Astrocyte of the spinal cord (primary cell): ENCODE results near the gene DDX41.
"Not testable (repeated sequence)": the region's sequence is repeated elsewhere in the genome, so short reads cannot be mapped to it uniquely, and the experiment has no call there.

ENCODE experiments used
- DNase-seq: peaks from one replicate; pipeline ENCODE4 v3.0.0; 2011; ENCODE audit warnings: low read depth, low spot score
- H3K4me3 ChIP-seq: 2 replicates; pipeline ENCODE4 v1.5.1; 2011; ENCODE audit warnings: low read depth, mild to moderate bottlenecking, low read length, moderate library complexity
- in situ Hi-C: cut with HindIII; loops from 2 replicates; pipeline ENCODE4 v1.10.0; 2017; ENCODE audit warnings: low sequenced_read_pairs
- TF ChIP-seq, protein P1 (sequence below): IDR thresholded peaks from 2 replicates; pipeline ENCODE4 v1.5.1; 2012; ENCODE audit warnings: low read depth, mild to moderate bottlenecking, low read length, inconsistent platforms

DDX41 gene

DNA sequence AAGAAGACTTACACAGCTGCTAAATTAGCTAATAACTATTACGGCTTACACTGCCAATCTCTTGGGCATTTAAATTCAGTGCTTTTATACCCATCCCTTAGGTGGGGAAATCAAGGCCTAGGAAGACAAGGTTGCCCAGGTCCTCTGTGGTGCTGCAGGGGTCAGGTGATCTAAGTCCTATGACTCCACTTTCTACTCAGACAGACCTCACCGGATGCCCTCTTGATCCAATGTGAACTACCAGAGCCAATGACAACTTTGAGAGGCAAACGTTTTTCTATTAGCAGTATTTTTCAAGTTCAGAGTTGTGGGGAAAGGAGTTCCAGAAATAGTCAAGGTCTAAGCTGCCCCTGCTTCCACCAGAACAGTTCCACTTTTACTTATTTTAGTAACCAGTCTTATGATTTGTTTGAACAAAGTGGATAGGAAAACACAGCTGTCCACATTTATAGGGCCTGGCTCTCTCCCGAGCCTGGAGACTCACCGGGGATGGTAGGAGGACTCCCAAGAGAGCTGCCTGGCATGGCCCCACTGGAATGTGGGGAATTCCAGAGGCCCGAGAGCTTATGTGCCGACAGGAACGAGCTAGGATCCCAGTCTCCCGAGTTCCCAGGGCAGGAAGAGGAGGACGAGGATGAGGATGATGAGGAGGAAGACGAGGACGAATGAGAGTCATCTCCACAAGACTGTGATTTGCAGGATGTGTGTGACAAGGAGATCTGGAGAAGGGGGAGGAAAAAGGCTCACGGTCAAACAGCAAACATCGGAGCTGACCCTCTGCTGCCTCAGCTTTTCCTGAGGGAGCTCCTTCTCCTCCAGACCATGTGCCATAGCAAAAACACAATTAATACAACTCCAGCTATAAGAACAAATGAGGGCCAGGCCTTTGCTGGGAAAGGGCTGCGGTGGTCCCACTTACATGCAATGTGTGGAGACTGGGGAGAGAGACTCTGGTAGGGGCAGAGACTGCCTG is 20.9 kb upstream of the DDX41 start:
- H3K4me3 ChIP-seq = no peak overlapping the region
- TF ChIP-seq, protein P1, sequence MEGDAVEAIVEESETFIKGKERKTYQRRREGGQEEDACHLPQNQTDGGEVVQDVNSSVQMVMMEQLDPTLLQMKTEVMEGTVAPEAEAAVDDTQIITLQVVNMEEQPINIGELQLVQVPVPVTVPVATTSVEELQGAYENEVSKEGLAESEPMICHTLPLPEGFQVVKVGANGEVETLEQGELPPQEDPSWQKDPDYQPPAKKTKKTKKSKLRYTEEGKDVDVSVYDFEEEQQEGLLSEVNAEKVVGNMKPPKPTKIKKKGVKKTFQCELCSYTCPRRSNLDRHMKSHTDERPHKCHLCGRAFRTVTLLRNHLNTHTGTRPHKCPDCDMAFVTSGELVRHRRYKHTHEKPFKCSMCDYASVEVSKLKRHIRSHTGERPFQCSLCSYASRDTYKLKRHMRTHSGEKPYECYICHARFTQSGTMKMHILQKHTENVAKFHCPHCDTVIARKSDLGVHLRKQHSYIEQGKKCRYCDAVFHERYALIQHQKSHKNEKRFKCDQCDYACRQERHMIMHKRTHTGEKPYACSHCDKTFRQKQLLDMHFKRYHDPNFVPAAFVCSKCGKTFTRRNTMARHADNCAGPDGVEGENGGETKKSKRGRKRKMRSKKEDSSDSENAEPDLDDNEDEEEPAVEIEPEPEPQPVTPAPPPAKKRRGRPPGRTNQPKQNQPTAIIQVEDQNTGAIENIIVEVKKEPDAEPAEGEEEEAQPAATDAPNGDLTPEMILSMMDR = no peak
- peak; percentile 67 for DNase-seq
- in situ Hi-C loops = no loop called here

DNA sequence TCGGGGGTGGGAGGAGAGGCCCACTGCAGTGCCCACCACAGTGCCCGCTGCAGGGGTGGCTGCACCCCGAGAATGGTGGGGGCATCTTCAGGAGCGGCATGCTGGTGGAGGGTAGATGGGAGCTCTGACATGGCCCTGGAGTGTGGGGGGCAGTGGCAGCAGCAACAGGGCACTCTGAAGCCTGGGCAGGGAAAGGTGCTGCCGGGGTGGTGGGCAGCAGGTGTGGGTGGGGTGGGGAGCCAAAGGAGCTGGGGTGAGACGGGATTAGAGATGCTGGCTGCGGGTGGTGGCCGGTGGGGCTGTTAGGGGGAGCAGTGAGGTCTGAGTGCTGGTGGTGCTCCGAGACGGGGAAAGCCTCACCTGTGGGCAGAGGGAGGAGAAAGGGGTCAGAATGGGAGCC is 19.6 kb upstream of the DDX41 start:
- no peak overlapping the region for H3K4me3 ChIP-seq
- DNase-seq = no peak
- in situ Hi-C loops = no loop called here
- TF ChIP-seq, protein P1 = no peak

DNA sequence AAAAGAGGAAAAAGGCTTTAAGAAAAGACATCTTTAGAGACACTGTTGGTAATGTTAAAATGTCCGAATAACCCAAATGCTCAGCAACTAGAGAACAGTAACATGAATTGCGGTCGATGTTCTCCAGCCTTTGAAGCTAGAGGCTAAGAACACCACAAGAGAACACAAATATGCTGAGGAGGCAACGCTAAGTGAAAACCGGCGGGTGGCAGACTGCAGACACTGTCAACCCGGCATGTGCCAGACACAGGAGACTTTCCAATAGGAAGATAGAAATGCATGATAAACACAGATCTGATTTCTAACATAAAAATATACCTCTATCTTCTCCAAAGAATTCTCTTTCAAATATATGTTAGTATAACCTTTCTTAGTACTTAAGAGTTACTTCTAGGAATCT is 18.4 kb upstream of the DDX41 start:
- DNase-seq = no peak
- TF ChIP-seq, protein P1 = no peak
- no peak overlapping the region for H3K4me3 ChIP-seq
- in situ Hi-C loops = no loop called here

DNA sequence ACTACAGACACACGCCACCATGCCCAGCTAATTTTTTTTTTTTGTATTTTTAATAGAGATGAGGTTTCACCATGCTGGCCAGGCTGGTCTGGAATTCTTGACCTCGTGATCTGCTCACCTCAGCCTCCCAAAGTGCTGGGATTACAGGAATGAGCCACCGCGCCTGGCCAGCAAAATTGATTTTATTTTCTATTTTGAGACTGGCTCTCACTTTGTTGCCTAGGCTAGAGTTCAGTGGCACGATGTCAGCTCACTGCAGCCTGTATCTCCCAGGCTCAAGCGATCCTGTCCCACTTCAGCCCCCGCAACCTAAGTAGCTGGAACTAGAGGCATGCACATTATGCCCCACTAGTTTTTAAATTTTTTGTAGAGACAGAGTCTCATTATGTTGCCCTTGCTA is 17.7 kb upstream of the DDX41 start:
- in situ Hi-C loops, DNase-seq, H3K4me3 ChIP-seq: not testable (repeated sequence)

DNA sequence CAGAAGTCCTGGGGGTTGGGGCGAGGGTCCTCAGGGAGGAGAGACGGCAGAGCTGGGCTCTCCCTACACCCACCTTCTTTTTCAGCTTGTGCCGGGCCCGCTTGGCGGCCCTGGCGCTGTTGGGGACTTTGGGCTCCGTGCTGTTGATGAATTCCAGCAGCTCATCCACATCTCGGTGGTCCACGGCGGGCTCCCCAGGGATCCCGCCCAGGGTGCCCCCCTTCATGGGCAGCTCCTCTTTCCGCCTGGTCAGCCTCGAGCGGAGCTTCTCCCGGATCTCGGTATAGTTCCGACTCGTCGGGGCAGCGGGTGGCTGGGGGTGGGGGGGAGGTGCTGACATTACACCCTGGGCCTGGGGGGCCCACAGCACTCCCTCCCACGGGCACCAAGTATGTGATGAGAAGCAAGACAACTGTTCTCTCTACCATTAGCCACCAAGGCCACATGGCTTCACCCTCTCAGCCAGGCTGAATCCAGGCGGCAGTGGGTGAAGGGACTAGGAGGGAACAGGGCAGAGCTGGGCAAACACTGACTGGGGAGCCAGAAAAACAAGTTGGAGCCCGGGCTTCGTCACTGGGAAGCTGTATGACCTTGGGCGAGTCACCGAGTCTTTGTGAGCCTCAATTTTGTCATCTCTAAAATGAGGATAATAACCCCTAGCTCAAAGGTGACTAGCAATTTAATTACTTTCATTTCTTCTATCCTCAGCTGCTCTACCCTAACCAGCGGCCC is 14.6 kb upstream of the DDX41 start:
- TF ChIP-seq, protein P1 = no peak
- H3K4me3 ChIP-seq = no peak overlapping the region

DNA sequence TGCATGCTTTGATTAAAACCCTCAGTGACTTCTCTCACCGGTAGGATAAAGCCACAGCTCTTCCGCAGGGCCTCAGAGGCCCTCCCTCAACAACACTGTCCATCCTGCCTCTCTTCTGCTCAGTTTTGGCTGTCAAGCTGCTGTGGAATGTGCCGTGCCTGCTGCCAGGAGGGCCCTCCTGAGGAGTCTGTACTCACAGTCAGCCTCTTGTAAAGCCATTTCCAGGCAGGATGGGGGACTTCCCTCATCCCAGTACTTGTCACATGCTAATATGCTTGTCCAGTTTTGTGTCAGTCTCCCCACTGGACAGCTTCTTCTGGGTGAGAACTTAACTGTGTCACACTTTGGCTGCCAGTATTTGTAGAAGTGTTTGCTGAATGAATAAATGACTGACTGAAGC is 13.9 kb upstream of the DDX41 start:
- TF ChIP-seq, protein P1 = no peak
- H3K4me3 ChIP-seq = no peak overlapping the region
- no peak for DNase-seq
- in situ Hi-C loops = no loop called here

More for the DNA sequence above, 14.6 kb upstream of the DDX41 start:
- in situ Hi-C loops = no loop called here
- no peak for DNase-seq
